ENCODE results near the gene GNAT3.

GNAT3 gene

GRCh38 chr7:80499350-80499953 lies 12.4 kb downstream of the GNAT3 start:
- no peak for DNase-seq

GRCh38 chr7:80498481-80499349 lies 13.1 kb downstream of the GNAT3 start:
- DNase-seq: no peak

- DNase-seq: no peak
These were observed 15.3 kb downstream of the GNAT3 start for GRCh38 chr7:80496586-80496985.

GRCh38 chr7:80493121-80493849 lies 18.6 kb downstream of the GNAT3 start:
- no peak for DNase-seq

GRCh38 chr7:80491462-80491861 lies 20.4 kb downstream of the GNAT3 start:
- no peak for DNase-seq

GRCh38 chr7:80488851-80489370 lies 23.0 kb downstream of the GNAT3 start:
- DNase-seq: no peak

GRCh38 chr7:80488406-80488805 lies 23.5 kb downstream of the GNAT3 start:
- no peak for DNase-seq

GRCh38 chr7:80485721-80486120 lies 26.1 kb downstream of the GNAT3 start:
- DNase-seq: no peak

- no peak for DNase-seq
These were observed 28.9 kb downstream of the GNAT3 start for GRCh38 chr7:80482950-80483349.

GRCh38 chr7:80481196-80481884 lies 30.5 kb downstream of the GNAT3 start:
- no peak for DNase-seq

- no peak for DNase-seq
These were observed 31.3 kb downstream of the GNAT3 start for GRCh38 chr7:80480566-80480965.

GRCh38 chr7:80478683-80479082 lies 33.2 kb downstream of the GNAT3 start:
- no peak for DNase-seq

GRCh38 chr7:80476035-80476434 lies 35.8 kb downstream of the GNAT3 start:
- DNase-seq: no peak

GRCh38 chr7:80475383-80475782 lies 36.5 kb downstream of the GNAT3 start:
- no peak for DNase-seq

GRCh38 chr7:80473751-80474150 lies 38.1 kb downstream of the GNAT3 start:
- no peak for DNase-seq

GRCh38 chr7:80472491-80473200 lies 39.2 kb downstream of the GNAT3 start:
- DNase-seq: no peak

GRCh38 chr7:80468931-80469714 lies 42.7 kb downstream of the GNAT3 start:
- no peak for DNase-seq

- DNase-seq: no peak
These were observed 44.8 kb downstream of the GNAT3 start for GRCh38 chr7:80467069-80467468.

- DNase-seq: no peak
These were observed 45.2 kb downstream of the GNAT3 start for GRCh38 chr7:80466636-80467035.

GRCh38 chr7:80464211-80464610 lies 47.7 kb downstream of the GNAT3 start:
- DNase-seq: no peak

- no peak for DNase-seq
These were observed 48.5 kb downstream of the GNAT3 start for GRCh38 chr7:80463272-80463920.
